Keratinocyte (primary cell): ENCODE measurements around the gene TRIM25. TPM values are rescaled to one million over a fixed set of nuclear protein-coding genes. Genes with fewer than 3 reads are reported as not detected.

ENCODE experiments used
- DNase-seq: peaks from one replicate; pipeline ENCODE4 v3.0.0-alpha.2; 2011; ENCODE audit warnings: low read depth, missing footprints, low spot score
- FAIRE-seq: peaks from 2 replicates; lab custom pipeline; 2011; peaks lifted over from hg19 to GRCh38; lab: Jason Lieb, UNC
- H2AFZ ChIP-seq: 2 replicates; pipeline ENCODE4 v1.6.0; 2012; ENCODE audit warnings: low read length, control low read depth, inconsistent platforms; ENCODE audit not compliant: control insufficient read depth
- H3K27ac ChIP-seq: 2 replicates; pipeline ENCODE4 v1.5.1; 2011; ENCODE audit warnings: low read length; ENCODE audit not compliant: control insufficient read depth, insufficient read depth
- H3K27me3 ChIP-seq: 3 replicates; pipeline ENCODE4 v1.6.0; 2011; ENCODE audit warnings: low read length; ENCODE audit not compliant: control insufficient read depth, insufficient read depth; ENCODE audit errors: extremely low read depth
- H3K36me3 ChIP-seq, 2 experiments: 2 replicates in 1 of 2; 3 replicates in 1 of 2; pipeline ENCODE4 v1.5.1; 2011; ENCODE audit warnings: low read length in 2 of 2, mild to moderate bottlenecking in 1 of 2; ENCODE audit not compliant: control insufficient read depth in 2 of 2, insufficient read depth in 2 of 2; ENCODE audit errors: extremely low read depth in 1 of 2
- H3K4me1 ChIP-seq: 3 replicates; pipeline ENCODE4 v1.5.1; 2011; ENCODE audit warnings: low read length; ENCODE audit not compliant: control insufficient read depth, insufficient read depth; ENCODE audit errors: extremely low read depth
- H3K4me2 ChIP-seq: 3 replicates; pipeline ENCODE4 v1.6.0; 2011; ENCODE audit warnings: low read depth, low read length; ENCODE audit not compliant: control insufficient read depth, insufficient read depth; ENCODE audit errors: extremely low read depth
- H3K4me3 ChIP-seq, 3 experiments: fragments of 200-600 bp in 1 of 3; sonication (generic) in 1 of 3; 2 replicates in 2 of 3; 3 replicates in 1 of 3; pipeline ENCODE4 v1.5.1; 2011 to 2016; ENCODE audit warnings: low read length in 3 of 3, mild to moderate bottlenecking in 3 of 3, control low read depth in 2 of 3, inconsistent platforms in 1 of 3, low read depth in 1 of 3, mixed read lengths in 1 of 3, mixed run types in 1 of 3, moderate library complexity in 1 of 3; ENCODE audit not compliant: control insufficient read depth in 2 of 3, insufficient read depth in 2 of 3; ENCODE audit errors: extremely low read depth in 1 of 3
- H3K79me2 ChIP-seq: 2 replicates; pipeline ENCODE4 v1.6.0; 2012; ENCODE audit warnings: low read length; ENCODE audit not compliant: control insufficient read depth, insufficient read depth
- H3K9ac ChIP-seq: 3 replicates; pipeline ENCODE4 v1.6.0; 2011; ENCODE audit warnings: low read length; ENCODE audit not compliant: control insufficient read depth, insufficient read depth; ENCODE audit errors: extremely low read depth
- H3K9me1 ChIP-seq: 3 replicates; pipeline ENCODE4 v1.6.0; 2011; ENCODE audit warnings: low read length; ENCODE audit not compliant: control insufficient read depth, insufficient read depth; ENCODE audit errors: extremely low read depth
- H3K9me3 ChIP-seq: 2 replicates; pipeline ENCODE4 v1.5.1; 2012; ENCODE audit warnings: low read depth, low read length; ENCODE audit not compliant: control insufficient read depth
- H4K20me1 ChIP-seq: 3 replicates; pipeline ENCODE4 v1.6.0; 2011; ENCODE audit warnings: low read length; ENCODE audit not compliant: control insufficient read depth, insufficient read depth; ENCODE audit errors: extremely low read depth
- EZH2 ChIP-seq: IDR thresholded peaks from one replicate; pipeline ENCODE4 v1.6.1; 2012; ENCODE audit warnings: inconsistent platforms, mild to moderate bottlenecking, low read length, moderate library complexity
- dilution Hi-C: fragments of 300-500 bp; cut with MboI; formaldehyde crosslinking; loops from one replicate; pipeline ENCODE4 v1.7.0; 2020; ENCODE audit warnings: low sequenced_read_pairs; ENCODE audit not compliant: extremely low pct_ligation_motif_present
- polyA plus RNA-seq, 5 experiments: library from polyadenylated mRNA; depleted of rRNA in 3 of 5; stranded (reverse) in 3 of 5; stranded (forward) in 1 of 5; unstranded in 1 of 5; fragments of >200 nt; gene quantifications; 1 replicate in 1 of 5; 2 replicates in 3 of 5; 3 replicates in 1 of 5; pipeline versions ENCODE4 v1.2.1 to v1.2.3, GENCODE V29; 2011 to 2012; ENCODE audit warnings: missing spikeins in 2 of 5, low read depth in 1 of 5, low replicate concordance in 1 of 5
- TF ChIP-seq, protein P1 (sequence below), 3 experiments: IDR thresholded peaks in 1 of 3; conservative IDR thresholded peaks in 1 of 3; optimal IDR thresholded peaks in 1 of 3; 2 replicates in 2 of 3; 3 replicates in 1 of 3; pipeline versions ENCODE3 to v1.5.1; 2011; ENCODE audit warnings: low read length in 3 of 3, mild to moderate bottlenecking in 3 of 3, moderate library complexity in 2 of 3, control low read depth in 1 of 3, inconsistent platforms in 1 of 3; ENCODE audit not compliant: insufficient read depth in 2 of 3; ENCODE audit errors: extremely low read depth in 1 of 3

The TRIM25 gene
- polyA plus RNA-seq, 1 donor (not counting 4 experiments of a cell fraction or from before 2014, with no cell fraction given), result 60.3 TPM

DNA sequence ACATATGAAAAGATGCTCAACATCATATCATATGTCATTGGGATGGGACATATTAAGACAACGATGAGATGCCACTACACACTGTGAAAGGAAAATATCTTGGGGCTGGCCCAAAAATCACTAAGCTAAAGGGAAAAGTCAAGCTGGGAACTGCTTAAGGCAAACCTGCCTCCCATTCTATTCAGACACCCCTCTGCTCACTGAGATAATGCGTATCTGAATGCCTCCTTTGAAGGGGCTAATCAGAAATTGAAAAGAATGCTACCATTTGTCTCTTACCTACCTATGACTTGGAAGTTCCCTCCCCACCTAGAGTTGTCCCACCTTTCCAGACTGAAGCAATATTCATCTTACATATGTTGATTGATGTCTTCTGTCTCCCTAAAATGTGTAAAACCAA lies 11.2 kb upstream of the TRIM25 start:
- Histone ChIP-seq H3K4me3 (no peak overlapping the region), H3K9me1 (no peaks in the 10 kb centered on the region), H3K9me3 (no peaks in the 10 kb centered on the region), H3K9ac (no peak overlapping the region), H3K36me3 (no peaks in the 10 kb centered on the region), H3K4me1 (no peaks in the 10 kb centered on the region), H3K27me3 (no peaks in the 10 kb centered on the region), H3K27ac (no peak overlapping the region), H3K4me2 (no peak overlapping the region), H4K20me1 (no peaks in the 10 kb centered on the region), H2AFZ (no peak overlapping the region), H3K79me2 (no peaks in the 10 kb centered on the region)
- TF ChIP-seq EZH2, result no peak
- TF ChIP-seq, protein P1, sequence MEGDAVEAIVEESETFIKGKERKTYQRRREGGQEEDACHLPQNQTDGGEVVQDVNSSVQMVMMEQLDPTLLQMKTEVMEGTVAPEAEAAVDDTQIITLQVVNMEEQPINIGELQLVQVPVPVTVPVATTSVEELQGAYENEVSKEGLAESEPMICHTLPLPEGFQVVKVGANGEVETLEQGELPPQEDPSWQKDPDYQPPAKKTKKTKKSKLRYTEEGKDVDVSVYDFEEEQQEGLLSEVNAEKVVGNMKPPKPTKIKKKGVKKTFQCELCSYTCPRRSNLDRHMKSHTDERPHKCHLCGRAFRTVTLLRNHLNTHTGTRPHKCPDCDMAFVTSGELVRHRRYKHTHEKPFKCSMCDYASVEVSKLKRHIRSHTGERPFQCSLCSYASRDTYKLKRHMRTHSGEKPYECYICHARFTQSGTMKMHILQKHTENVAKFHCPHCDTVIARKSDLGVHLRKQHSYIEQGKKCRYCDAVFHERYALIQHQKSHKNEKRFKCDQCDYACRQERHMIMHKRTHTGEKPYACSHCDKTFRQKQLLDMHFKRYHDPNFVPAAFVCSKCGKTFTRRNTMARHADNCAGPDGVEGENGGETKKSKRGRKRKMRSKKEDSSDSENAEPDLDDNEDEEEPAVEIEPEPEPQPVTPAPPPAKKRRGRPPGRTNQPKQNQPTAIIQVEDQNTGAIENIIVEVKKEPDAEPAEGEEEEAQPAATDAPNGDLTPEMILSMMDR (optimal IDR thresholded peaks at IDR 0.05 in 1 of 3, IDR thresholded peaks at IDR 0.05 in 1 of 3, conservative IDR thresholded peaks at IDR 0.05 in 1 of 3; ENCODE audit: extremely low read depth in 1 of 3, insufficient read depth in 2 of 3, low read length in 3 of 3), result no peak
- dilution Hi-C loops, result no loop called here
- no peak for FAIRE-seq
- DNase-seq, result no peak

DNA sequence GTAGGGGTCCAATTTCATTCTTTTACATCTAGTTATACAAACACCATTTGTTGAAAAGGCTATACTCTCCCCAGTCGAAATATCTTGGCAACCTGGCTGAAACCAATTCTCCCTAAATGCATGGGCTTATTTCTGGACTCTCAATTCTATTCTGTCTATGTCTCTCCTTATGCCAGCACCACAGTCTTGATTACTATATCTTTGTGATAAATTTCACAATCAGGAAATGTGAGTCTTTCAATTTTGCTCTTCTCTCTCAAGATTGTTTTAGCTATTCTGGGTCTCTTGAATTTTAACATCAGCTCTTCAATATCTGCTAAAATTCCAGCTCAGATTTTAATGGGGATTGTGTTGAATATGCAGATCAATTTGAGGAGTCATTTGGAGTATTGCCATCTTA lies 5.9 kb upstream of the TRIM25 start:
- Histone ChIP-seq H3K4me2 (no peak overlapping the region), H3K79me2 (no peaks in the 10 kb centered on the region), H3K4me1 (peaks cover 15% of the 10 kb centered on the region), H3K27me3 (no peaks in the 10 kb centered on the region), H3K36me3 (no peaks in the 10 kb centered on the region), H3K9me1 (no peaks in the 10 kb centered on the region), H3K9me3 (no peaks in the 10 kb centered on the region), H2AFZ (no peak overlapping the region), H3K4me3 (no peak overlapping the region), H4K20me1 (no peaks in the 10 kb centered on the region), H3K27ac (no peak overlapping the region), H3K9ac (no peak overlapping the region)
- no peak for FAIRE-seq
- dilution Hi-C loops, result no loop called here
- TF ChIP-seq EZH2, result no peak
- TF ChIP-seq, protein P1 (optimal IDR thresholded peaks at IDR 0.05 in 1 of 3, IDR thresholded peaks at IDR 0.05 in 1 of 3, conservative IDR thresholded peaks at IDR 0.05 in 1 of 3; ENCODE audit: extremely low read depth in 1 of 3, insufficient read depth in 2 of 3, low read length in 3 of 3), result no peak
- DNase-seq, result no peak
